Naive thymus-derived CD4-positive, alpha-beta T cell (primary cell): ENCODE measurements around the gene SDHB. TPM values are rescaled to one million over a fixed set of nuclear protein-coding genes. Genes with fewer than 3 reads are reported as not detected.
A peak's percentile ranks its signal among the peaks of the same experiment; 100 is the strongest.

Experiments used
- ATAC-seq: fragments of 150-1000 bp; cut with Tn5 transposase; 2 replicates; pipeline ENCODE4 v1.10.0; 2021; ENCODE audit warnings: mild to moderate bottlenecking, moderate library complexity
- CTCF ChIA-PET: fragments of 350-600 bp; sonication (Branson Sonifier 250); formaldehyde crosslinking; loops from one replicate; lab custom pipeline; 2021; ENCODE audit warnings: antibody characterized with exemption; lab: Charles Lee
- POLR2A ChIA-PET: fragments of 350-600 bp; sonication (Branson Sonifier 250); formaldehyde crosslinking; loops from one replicate; lab custom pipeline; 2021; ENCODE audit warnings: antibody characterized with exemption, inconsistent platforms; lab: Charles Lee
- DNase-seq, 9 donors: peaks; one replicate each; pipeline versions ENCODE4 v3.0.0 to v3.0.0-alpha.2; 2020 to 2022; ENCODE audit warnings: mixed read lengths in 1 of 9
- H3K27ac ChIP-seq: one replicate; pipeline ENCODE4 v1.7.0; 2013; ENCODE audit warnings: mild to moderate bottlenecking, low read depth, low read length, moderate library complexity
- H3K27me3 ChIP-seq, 2 donors: one replicate each; pipeline ENCODE4 v1.7.0; 2013; ENCODE audit warnings: low read length in 2 of 2, mild to moderate bottlenecking in 2 of 2, moderate library complexity in 2 of 2; ENCODE audit not compliant: control insufficient read depth in 2 of 2, insufficient read depth in 2 of 2
- H3K36me3 ChIP-seq, 3 experiments: 1 replicate in 2 of 3; 2 replicates in 1 of 3; pipeline ENCODE4 v1.7.0; 2013; ENCODE audit warnings: low read length in 3 of 3, mild to moderate bottlenecking in 3 of 3, moderate library complexity in 1 of 3; ENCODE audit not compliant: insufficient read depth in 3 of 3, control insufficient read depth in 2 of 3
- H3K4me1 ChIP-seq, 2 donors: one replicate each; pipeline ENCODE4 v1.7.0; 2013; ENCODE audit warnings: low read length in 2 of 2, mild to moderate bottlenecking in 2 of 2, moderate library complexity in 1 of 2; ENCODE audit not compliant: control insufficient read depth in 2 of 2, insufficient read depth in 2 of 2
- H3K4me3 ChIP-seq: 2 replicates; pipeline ENCODE4 v1.7.0; 2013; ENCODE audit warnings: mild to moderate bottlenecking, low read length
- H3K9me3 ChIP-seq, 3 experiments: 1 replicate in 2 of 3; 2 replicates in 1 of 3; pipeline ENCODE4 v1.7.0; 2013; ENCODE audit warnings: low read length in 3 of 3; ENCODE audit not compliant: control insufficient read depth in 2 of 3
- H3K27ac Mint-ChIP-seq, 9 donors: one replicate each; pipeline ENCODE4 v1.8.0; 2020 to 2022; ENCODE audit warnings: mixed read lengths in 9 of 9, mild to moderate bottlenecking in 8 of 9, moderate library complexity in 5 of 9, inconsistent platforms in 2 of 9
- H3K27me3 Mint-ChIP-seq, 5 donors: one replicate each; pipeline ENCODE4 v1.8.0; 2021 to 2022; ENCODE audit warnings: mixed read lengths in 5 of 5, mild to moderate bottlenecking in 1 of 5
- H3K36me3 Mint-ChIP-seq, 5 donors: one replicate each; pipeline ENCODE4 v1.8.0; 2020 to 2022; ENCODE audit warnings: mixed read lengths in 5 of 5, mild to moderate bottlenecking in 3 of 5, inconsistent platforms in 1 of 5
- H3K4me1 Mint-ChIP-seq, 7 donors: one replicate each; pipeline ENCODE4 v1.8.0; 2020 to 2022; ENCODE audit warnings: mixed read lengths in 7 of 7, mild to moderate bottlenecking in 3 of 7, inconsistent platforms in 1 of 7
- H3K4me3 Mint-ChIP-seq, 10 donors: one replicate each; pipeline ENCODE4 v1.8.0; 2020 to 2022; ENCODE audit warnings: mild to moderate bottlenecking in 10 of 10, mixed read lengths in 10 of 10, moderate library complexity in 6 of 10, inconsistent platforms in 2 of 10
- H3K9me3 Mint-ChIP-seq, 11 donors: one replicate each; pipeline ENCODE4 v1.8.0; 2020 to 2022; ENCODE audit warnings: mixed read lengths in 11 of 11, mild to moderate bottlenecking in 4 of 11, inconsistent platforms in 1 of 11, moderate library complexity in 1 of 11
- intact Hi-C, 2 donors: fragments of 100-400 bp; cut with micrococcal nuclease; formaldehyde crosslinking; loops; one replicate each; pipeline ENCODE4 v1.15.1; 2023
- polyA plus RNA-seq, 2 donors: library from polyadenylated mRNA; unstranded; fragments of 300-500 nt; fragmentation: Illumina TruSeq; gene quantifications; one replicate each; pipeline ENCODE4 v1.2.3, GENCODE V29; 2021
- total RNA-seq, 6 experiments: library from RNA in 5 of 6; stranded (reverse) in 5 of 6; gene quantifications; 1 replicate in 5 of 6; 2 replicates in 1 of 6; pipeline ENCODE4 v1.2.3 and lab custom pipeline; 2021 to 2026

The SDHB gene
- total and polyA plus RNA-seq, 7 experiments from 2014 or later = 53.3 to 147 (median 63.9) TPM

DNA sequence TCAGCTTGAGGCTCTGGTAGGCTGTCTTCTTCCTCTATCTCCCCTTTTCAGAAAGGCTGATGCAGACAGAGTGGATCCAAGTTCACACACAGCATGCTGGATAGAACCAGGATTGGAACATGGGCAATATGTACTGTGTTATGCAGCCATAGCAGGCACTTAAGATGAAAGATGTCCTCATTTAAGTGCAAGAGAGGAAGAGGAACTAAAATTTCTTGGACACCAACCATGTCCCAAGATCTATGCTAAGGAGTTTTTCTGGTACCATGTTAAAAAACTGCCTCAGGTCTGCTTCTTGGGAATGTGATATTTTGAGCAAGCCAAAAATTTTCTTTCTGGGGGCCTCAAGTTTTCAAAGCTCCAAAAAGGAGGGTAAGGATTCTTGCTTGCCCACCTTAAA lies 1.2 kb downstream of the SDHB start:
- Histone ChIP-seq H3K4me3 (peak overlapping the region; percentile 77), H3K27ac (peak overlapping the region; percentile 81), H3K27me3 (no peaks in the 10 kb centered on the region), H3K9me3 (no peaks in the 10 kb centered on the region), H3K4me1 (peaks cover 13 to 14% of the 10 kb centered on the region in 2 donors), H3K36me3 (peaks cover 0 to 10% (median 0%) of the 10 kb centered on the region in 3 experiments)
- H3K9me3 Mint-ChIP-seq = no peaks in the 10 kb centered on the region
- H3K4me3 Mint-ChIP-seq = peak overlapping the region; percentile 61 to 99 (median 96)
- no peaks in the 10 kb centered on the region for H3K27me3 Mint-ChIP-seq
- intact Hi-C loops = loop anchor here in 1 of 2 donors (10.0 kb wide), 1 partner anchor 688 kb away; the partner anchor contains the start of gene SZRD1
- DNase-seq = no peak
- no peak for ATAC-seq
- ChIA-PET CTCF (interaction anchor here (0.6 kb wide), 1 partner anchor 44 kb away, joined by 4 read pairs; no protein-coding TSS in a partner anchor), POLR2A (interaction anchor here (0.6 to 0.7 kb wide), 2 partner anchors 42 to 140 kb away, joined by 3 read pairs; no protein-coding TSS in a partner anchor)
- peak overlapping the region in 7 of 9 donors; percentile 25 to 96 (median 65) for H3K27ac Mint-ChIP-seq
- peaks cover 8 to 46% (median 33%) of the 10 kb centered on the region in 7 donors for H3K4me1 Mint-ChIP-seq
- H3K36me3 Mint-ChIP-seq = peaks cover 0 to 6% (median 2%) of the 10 kb centered on the region in 5 donors

DNA sequence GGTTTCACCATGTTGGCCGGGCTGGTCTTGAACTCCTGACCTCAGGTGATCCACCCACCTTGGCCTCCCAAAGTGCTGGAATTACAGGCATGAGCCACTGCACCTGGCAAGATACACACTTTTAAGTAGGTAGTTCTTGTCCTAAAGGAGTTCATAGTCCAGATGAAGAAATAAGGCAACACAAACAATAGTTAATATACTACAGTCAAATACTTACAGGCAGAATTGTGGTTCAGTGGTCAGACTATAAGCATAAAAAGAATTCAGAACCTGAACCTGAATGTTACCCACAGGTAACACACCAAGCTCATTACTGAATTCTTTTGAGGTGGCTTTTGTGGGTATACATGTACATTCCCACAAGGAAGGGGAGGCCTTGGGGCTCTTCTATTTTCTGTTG lies 1.8 kb downstream of the SDHB start:
- Mint-ChIP-seq H3K27me3 (no peaks in the 10 kb centered on the region), H3K9me3 (no peaks in the 10 kb centered on the region), H3K4me1 (peaks cover 8 to 46% (median 33%) of the 10 kb centered on the region in 7 donors), H3K36me3 (peaks cover 0 to 6% (median 2%) of the 10 kb centered on the region in 5 donors), H3K27ac (peak overlapping the region in 5 of 9 donors; percentile 25 to 65 (median 65)), H3K4me3 (peak overlapping the region in 8 of 10 donors; percentile 49 to 99 (median 90))
- Histone ChIP-seq H3K9me3 (no peaks in the 10 kb centered on the region), H3K27ac (peak overlapping the region; percentile 81), H3K27me3 (no peaks in the 10 kb centered on the region), H3K36me3 (peaks cover 0 to 10% (median 0%) of the 10 kb centered on the region in 3 experiments), H3K4me3 (no peak overlapping the region), H3K4me1 (peaks cover 13 to 14% of the 10 kb centered on the region in 2 donors)
- POLR2A ChIA-PET = interaction anchor here (0.6 to 0.7 kb wide), 2 partner anchors 42 to 139 kb away, joined by 3 read pairs; no protein-coding TSS in a partner anchor
- no peak for DNase-seq
- intact Hi-C loops = loop anchor here in 1 of 2 donors (10.0 kb wide), 1 partner anchor 687 kb away; the partner anchor contains the start of gene SZRD1
- ATAC-seq = no peak
- CTCF ChIA-PET = interaction anchor here (0.7 kb wide), 1 partner anchor 204 kb away, joined by 3 read pairs; no protein-coding TSS in a partner anchor

DNA sequence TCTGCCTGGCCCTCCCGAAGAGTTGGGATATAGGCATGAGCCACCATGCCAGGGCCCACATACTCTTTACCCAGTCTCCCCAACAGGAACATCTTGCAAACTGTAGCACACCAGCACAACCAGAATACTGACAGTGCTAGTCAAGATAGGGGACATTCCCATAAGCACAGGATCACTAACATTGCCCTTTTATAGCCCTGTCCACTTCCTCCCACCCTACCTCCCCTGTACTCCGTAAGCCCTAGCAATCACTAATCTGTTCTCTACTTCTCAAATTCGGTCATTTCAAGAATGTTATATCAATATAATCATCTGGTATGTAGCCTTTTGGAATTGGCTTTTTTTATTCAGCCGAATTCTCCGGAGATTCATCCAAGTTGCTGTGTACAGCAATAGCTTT lies 5.9 kb downstream of the SDHB start:
- DNase-seq (no peak), ATAC-seq (no peak)
- Histone ChIP-seq H3K4me3 (no peak overlapping the region), H3K27ac (no peak overlapping the region), H3K27me3 (no peaks in the 10 kb centered on the region), H3K4me1 (peaks cover 8 to 11% of the 10 kb centered on the region in 2 donors), H3K36me3 (peaks cover 0 to 28% (median 13%) of the 10 kb centered on the region in 3 experiments), H3K9me3 (no peaks in the 10 kb centered on the region)
- no peaks in the 10 kb centered on the region for H3K27me3 Mint-ChIP-seq
- no peaks in the 10 kb centered on the region for H3K9me3 Mint-ChIP-seq
- H3K4me1 Mint-ChIP-seq = peaks cover 13 to 49% (median 36%) of the 10 kb centered on the region in 7 donors
- POLR2A ChIA-PET = interaction anchor here (0.6 to 0.7 kb wide), 2 partner anchors 31 to 143 kb away, joined by 3 read pairs; no protein-coding TSS in a partner anchor
- H3K27ac Mint-ChIP-seq = peak overlapping the region in 1 of 9 donors; percentile 47
- intact Hi-C loops = no loop called here
- H3K4me3 Mint-ChIP-seq = no peak overlapping the region
- CTCF ChIA-PET = interaction anchor here (1.6 kb wide), 1 partner anchor 96 kb away, joined by 4 read pairs; no protein-coding TSS in a partner anchor
- H3K36me3 Mint-ChIP-seq = peaks cover 0 to 18% (median 9%) of the 10 kb centered on the region in 5 donors

DNA sequence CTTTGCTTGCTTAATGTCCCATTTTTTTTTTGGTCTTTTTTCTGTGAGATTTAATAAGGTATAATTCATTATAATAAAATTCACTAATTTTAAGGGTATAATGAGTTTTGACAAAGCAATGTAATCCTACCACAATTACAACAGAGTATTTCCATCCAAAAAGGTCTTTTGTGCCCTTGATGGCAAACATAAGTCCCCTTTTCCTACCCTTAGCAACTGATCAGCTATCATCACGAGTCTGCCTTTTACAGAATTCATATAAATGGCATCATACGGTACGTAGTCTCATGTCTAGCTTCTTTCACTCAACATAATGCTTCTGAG lies 7.5 kb downstream of the SDHB start:
- peaks cover 0 to 3% of the 10 kb centered on the region in 2 donors for H3K4me1 ChIP-seq
- intact Hi-C loops = loop anchor here (1.0 kb wide), 2 partner anchors 86 to 95 kb away; no protein-coding TSS in a partner anchor
- no peak for DNase-seq
- H3K36me3 Mint-ChIP-seq = peaks cover 4 to 22% (median 12%) of the 10 kb centered on the region in 5 donors
- no peaks in the 10 kb centered on the region for H3K27me3 ChIP-seq
- CTCF ChIA-PET = interaction anchor here (0.7 to 1.4 kb wide), 4 partner anchors 86 to 341 kb away, joined by 3 to 7 read pairs (median 4); no protein-coding TSS in a partner anchor
- no peak overlapping the region for H3K4me3 Mint-ChIP-seq
- no peaks in the 10 kb centered on the region for H3K9me3 Mint-ChIP-seq
- H3K27ac ChIP-seq = no peak overlapping the region
- no peaks in the 10 kb centered on the region for H3K27me3 Mint-ChIP-seq
- H3K4me3 ChIP-seq = no peak overlapping the region
- H3K36me3 ChIP-seq = peaks cover 0 to 39% (median 22%) of the 10 kb centered on the region in 3 experiments
- H3K27ac Mint-ChIP-seq = peak overlapping the region in 1 of 9 donors; percentile 70
- POLR2A ChIA-PET = interaction anchor here (0.7 to 1.0 kb wide), 2 partner anchors 9 to 15 kb away, joined by 3 to 4 read pairs; no protein-coding TSS in a partner anchor
- no peaks in the 10 kb centered on the region for H3K9me3 ChIP-seq
- no peak for ATAC-seq
- peaks cover 10 to 33% (median 25%) of the 10 kb centered on the region in 7 donors for H3K4me1 Mint-ChIP-seq

DNA sequence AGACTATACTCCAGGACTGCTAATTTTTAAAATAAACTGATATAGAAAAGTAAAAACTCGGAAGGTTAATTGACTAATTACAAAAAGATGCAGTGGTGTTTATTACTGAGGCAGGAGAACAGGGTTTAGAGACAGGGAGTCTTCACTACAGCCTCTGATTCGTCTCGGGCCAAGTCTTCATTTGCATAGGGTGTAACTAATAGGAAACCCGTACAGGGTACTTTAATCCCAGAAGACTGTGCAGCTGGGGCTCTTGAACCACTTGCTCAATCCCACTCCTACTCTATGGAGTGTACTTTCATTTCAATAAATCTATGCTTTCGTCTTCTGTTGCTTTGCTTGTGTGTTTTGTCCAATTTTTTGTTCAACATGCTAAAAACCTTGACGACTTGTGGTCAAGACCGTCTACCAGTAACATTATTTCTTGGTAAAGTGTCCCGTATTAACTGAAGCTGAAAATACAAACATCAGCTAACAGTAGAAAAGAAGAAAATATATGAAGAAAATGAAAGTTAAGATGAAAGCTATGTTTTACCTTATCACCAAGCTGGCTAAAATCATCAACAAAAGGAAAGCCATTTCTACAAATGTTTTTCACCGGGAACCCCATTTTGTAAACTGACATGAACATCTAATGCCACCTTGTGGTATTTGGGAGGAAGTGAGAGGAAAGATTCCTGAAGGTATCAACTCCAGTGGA lies 8.0 kb downstream of the SDHB start:
- ChIA-PET CTCF (interaction anchor here (0.6 to 1.4 kb wide), 4 partner anchors 85 to 340 kb away, joined by 3 to 7 read pairs (median 5); no protein-coding TSS in a partner anchor), POLR2A (interaction anchor here (0.7 to 1.0 kb wide), 2 partner anchors 9 to 14 kb away, joined by 3 to 4 read pairs; no protein-coding TSS in a partner anchor)
- ATAC-seq = peak; percentile 50
- intact Hi-C loops = loop anchor here (1.0 kb wide), 2 partner anchors 85 to 94 kb away; no protein-coding TSS in a partner anchor
- Mint-ChIP-seq H3K4me1 (peaks cover 5 to 28% (median 20%) of the 10 kb centered on the region in 7 donors), H3K27ac (peak overlapping the region in 6 of 9 donors; percentile 45 to 79 (median 66)), H3K9me3 (no peaks in the 10 kb centered on the region), H3K4me3 (peak overlapping the region in 2 of 10 donors; percentile 4 to 49), H3K36me3 (peaks cover 4 to 19% (median 11%) of the 10 kb centered on the region in 5 donors), H3K27me3 (no peaks in the 10 kb centered on the region)
- peak in 6 of 9 donors; percentile 21 to 47 (median 28) for DNase-seq
- Histone ChIP-seq H3K9me3 (no peaks in the 10 kb centered on the region), H3K36me3 (peaks cover 0 to 44% (median 22%) of the 10 kb centered on the region in 3 experiments), H3K4me3 (no peak overlapping the region), H3K27me3 (no peaks in the 10 kb centered on the region), H3K4me1 (peaks cover 0 to 3% of the 10 kb centered on the region in 2 donors), H3K27ac (no peak overlapping the region)

DNA sequence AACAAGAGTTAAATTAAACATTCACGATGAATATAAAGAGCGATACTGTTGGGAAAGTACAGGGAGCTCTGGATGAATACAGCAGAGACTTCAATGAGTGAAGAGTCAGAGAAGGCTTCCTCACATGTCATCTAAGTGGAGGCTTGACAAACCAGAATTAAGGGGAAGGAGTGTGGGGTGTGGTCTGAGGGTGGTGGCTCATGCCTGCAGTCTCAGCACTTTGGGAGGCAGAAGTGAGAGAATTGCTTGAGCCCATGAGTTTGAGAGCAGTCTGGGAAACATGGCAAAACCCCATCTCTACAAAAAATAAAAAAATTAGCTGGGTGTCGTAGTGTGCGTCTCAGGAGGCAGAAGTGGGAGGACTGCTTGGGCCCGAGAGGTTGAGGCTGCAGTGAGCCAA lies 8.7 kb downstream of the SDHB start:
- Histone ChIP-seq H3K4me3 (no peak overlapping the region), H3K4me1 (peaks cover 0 to 3% of the 10 kb centered on the region in 2 donors), H3K27me3 (no peaks in the 10 kb centered on the region), H3K27ac (no peak overlapping the region), H3K9me3 (no peaks in the 10 kb centered on the region), H3K36me3 (peaks cover 0 to 49% (median 26%) of the 10 kb centered on the region in 3 experiments)
- Mint-ChIP-seq H3K4me1 (peaks cover 7 to 26% (median 18%) of the 10 kb centered on the region in 7 donors), H3K36me3 (peaks cover 7 to 22% (median 12%) of the 10 kb centered on the region in 5 donors), H3K9me3 (no peaks in the 10 kb centered on the region), H3K4me3 (no peak overlapping the region), H3K27me3 (no peaks in the 10 kb centered on the region), H3K27ac (peak overlapping the region in 4 of 9 donors; percentile 42 to 70 (median 52))
- intact Hi-C loops = no loop called here
- DNase-seq (no peak), ATAC-seq (peak; percentile 81)
- ChIA-PET CTCF (no interaction called here), POLR2A (interaction anchor here (1.3 kb wide), 1 partner anchor 9 kb away, joined by 3 read pairs; the partner anchor contains the start of gene SDHB)
